ENCODE results near the gene UBXN4. TPM values are rescaled to one million over a fixed set of nuclear protein-coding genes. Genes with fewer than 3 reads are reported as not detected.

UBXN4 gene
- total and polyA plus RNA-seq, 2 donors (not counting 3 experiments of a cell fraction or from before 2014, with no cell fraction given): 40.8 to 108 TPM

DNA sequence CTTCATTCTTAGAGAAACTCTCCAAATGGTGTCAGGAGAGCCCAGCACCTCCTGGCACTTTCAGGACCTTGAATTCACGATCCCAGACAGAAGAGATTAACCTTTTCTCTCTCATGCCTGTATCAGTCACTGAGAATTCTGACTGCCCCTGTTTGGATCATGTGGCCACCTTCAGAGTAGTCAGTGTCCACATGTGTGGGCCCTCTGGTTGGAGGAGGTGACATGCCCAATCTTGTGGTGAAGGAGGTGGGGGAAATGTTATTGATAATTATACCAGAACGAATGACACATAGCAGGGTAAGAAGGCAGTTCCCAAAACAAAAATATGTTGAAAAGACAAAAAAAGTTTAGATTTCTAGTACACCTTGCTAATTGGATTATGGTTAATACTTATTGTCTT, 31.7 kb downstream of the UBXN4 start:
- no peak overlapping the region for H3K9ac ChIP-seq (replicated peaks; ENCODE audit: extremely low read depth, insufficient read depth, low read length)
- H3K27me3 ChIP-seq (ENCODE audit: control insufficient read depth in 2 of 2, insufficient read depth in 2 of 2, low read length in 2 of 2): no peaks in the 10 kb centered on the region
- H2AFZ ChIP-seq (ENCODE audit: low read depth, low read length): no peak overlapping the region
- ChIA-PET POLR2A (no interaction called here), CTCF (interaction anchor here (0.9 to 2.2 kb wide), 5 partner anchors 12 to 63 kb away, joined by 3 to 12 read pairs (median 5); no protein-coding TSS in a partner anchor)
- H3K4me1 ChIP-seq (ENCODE audit: control insufficient read depth, extremely low read depth, insufficient read depth, low read length): peaks cover 14% of the 10 kb centered on the region
- DNase-seq (ENCODE audit: low read depth, low spot score) (peak; percentile 13), FAIRE-seq (no peak)
- no peak overlapping the region for H3K4me3 ChIP-seq (replicated peaks in 1 of 3; ENCODE audit: insufficient read depth in 1 of 3, low read depth in 1 of 3, low read length in 3 of 3)
- TF ChIP-seq FOS (IDR thresholded peaks at IDR 0.05; ENCODE audit: borderline replicate concordance, insufficient read depth, low read length) (no peak), GATA2 (IDR thresholded peaks at IDR 0.05; ENCODE audit: insufficient read depth, insufficient read length, low read depth, low read length) (no peak), MYC (IDR thresholded peaks at IDR 0.05; ENCODE audit: low read depth, low read length) (no peak)
- TF ChIP-seq, protein P1, sequence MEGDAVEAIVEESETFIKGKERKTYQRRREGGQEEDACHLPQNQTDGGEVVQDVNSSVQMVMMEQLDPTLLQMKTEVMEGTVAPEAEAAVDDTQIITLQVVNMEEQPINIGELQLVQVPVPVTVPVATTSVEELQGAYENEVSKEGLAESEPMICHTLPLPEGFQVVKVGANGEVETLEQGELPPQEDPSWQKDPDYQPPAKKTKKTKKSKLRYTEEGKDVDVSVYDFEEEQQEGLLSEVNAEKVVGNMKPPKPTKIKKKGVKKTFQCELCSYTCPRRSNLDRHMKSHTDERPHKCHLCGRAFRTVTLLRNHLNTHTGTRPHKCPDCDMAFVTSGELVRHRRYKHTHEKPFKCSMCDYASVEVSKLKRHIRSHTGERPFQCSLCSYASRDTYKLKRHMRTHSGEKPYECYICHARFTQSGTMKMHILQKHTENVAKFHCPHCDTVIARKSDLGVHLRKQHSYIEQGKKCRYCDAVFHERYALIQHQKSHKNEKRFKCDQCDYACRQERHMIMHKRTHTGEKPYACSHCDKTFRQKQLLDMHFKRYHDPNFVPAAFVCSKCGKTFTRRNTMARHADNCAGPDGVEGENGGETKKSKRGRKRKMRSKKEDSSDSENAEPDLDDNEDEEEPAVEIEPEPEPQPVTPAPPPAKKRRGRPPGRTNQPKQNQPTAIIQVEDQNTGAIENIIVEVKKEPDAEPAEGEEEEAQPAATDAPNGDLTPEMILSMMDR (IDR thresholded peaks at IDR 0.05; ENCODE audit: extremely low read depth in 1 of 2, insufficient read depth in 1 of 2, low read depth in 1 of 2, low read length in 2 of 2): no peak
- peak overlapping the region; percentile 83 for H3K27ac ChIP-seq (ENCODE audit: insufficient read depth, low read depth, low read length)
- H3K9me1 ChIP-seq (replicated peaks; ENCODE audit: control insufficient read depth, extremely low read depth, insufficient read depth, low read length): no peaks in the 10 kb centered on the region
- peak overlapping the region; percentile 55 for H3K4me2 ChIP-seq (ENCODE audit: insufficient read depth, low read length)
- H3K79me2 ChIP-seq (ENCODE audit: control insufficient read depth, insufficient read depth, low read length): peaks cover 5% of the 10 kb centered on the region
- BruUV-seq (replicated peaks): TSS peak; percentile 81
- H3K36me3 ChIP-seq (ENCODE audit: control insufficient read depth in 2 of 2, extremely low read depth in 1 of 2, insufficient read depth in 2 of 2, low read length in 2 of 2): peaks cover 35 to 37% of the 10 kb centered on the region in 2 experiments
- no peaks in the 10 kb centered on the region for H3K9me3 ChIP-seq (replicated peaks; ENCODE audit: control insufficient read depth, insufficient read depth, low read length)
- H4K20me1 ChIP-seq (replicated peaks; ENCODE audit: control insufficient read depth, extremely low read depth, insufficient read depth, low read length): no peaks in the 10 kb centered on the region
- intact Hi-C loops (cut with micrococcal nuclease): no loop called here
- dilution Hi-C loops (cut with MboI; ENCODE audit: extremely low pct_ligation_motif_present, low sequenced_read_pairs): no loop called here

DNA sequence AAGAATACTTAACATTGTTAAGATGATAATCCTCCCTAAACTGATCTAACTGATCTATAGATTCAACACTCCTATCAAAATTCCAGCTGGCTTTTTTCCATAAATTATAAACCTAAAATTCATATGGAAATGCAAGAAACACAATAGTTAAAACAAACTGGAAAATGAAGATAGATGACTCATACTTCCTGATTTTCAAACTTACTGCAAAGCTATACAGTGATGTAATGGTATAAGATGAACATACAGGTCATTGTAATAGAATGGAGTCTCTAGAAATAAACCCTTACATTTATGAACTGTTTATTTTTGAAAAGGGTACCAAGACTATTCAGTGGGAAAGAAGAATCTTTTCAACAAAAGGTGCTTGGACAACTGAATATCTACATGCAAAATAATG, 32.3 kb downstream of the UBXN4 start:
- BruUV-seq (replicated peaks): no TSS peak
- dilution Hi-C loops (cut with MboI; ENCODE audit: extremely low pct_ligation_motif_present, low sequenced_read_pairs): no loop called here
- intact Hi-C loops (cut with micrococcal nuclease): no loop called here
- Histone ChIP-seq H4K20me1 (replicated peaks; ENCODE audit: control insufficient read depth, extremely low read depth, insufficient read depth, low read length) (no peaks in the 10 kb centered on the region), H3K4me3 (replicated peaks in 1 of 3; ENCODE audit: insufficient read depth in 1 of 3, low read depth in 1 of 3, low read length in 3 of 3) (no peak overlapping the region), H3K27me3 (ENCODE audit: control insufficient read depth in 2 of 2, insufficient read depth in 2 of 2, low read length in 2 of 2) (no peaks in the 10 kb centered on the region), H3K36me3 (ENCODE audit: control insufficient read depth in 2 of 2, extremely low read depth in 1 of 2, insufficient read depth in 2 of 2, low read length in 2 of 2) (peaks cover 36 to 40% of the 10 kb centered on the region in 2 experiments), H2AFZ (ENCODE audit: low read depth, low read length) (no peak overlapping the region), H3K79me2 (ENCODE audit: control insufficient read depth, insufficient read depth, low read length) (peaks cover 5% of the 10 kb centered on the region), H3K4me2 (ENCODE audit: insufficient read depth, low read length) (peak overlapping the region; percentile 55), H3K9ac (replicated peaks; ENCODE audit: extremely low read depth, insufficient read depth, low read length) (no peak overlapping the region), H3K27ac (ENCODE audit: insufficient read depth, low read depth, low read length) (peak overlapping the region; percentile 83), H3K4me1 (ENCODE audit: control insufficient read depth, extremely low read depth, insufficient read depth, low read length) (peaks cover 14% of the 10 kb centered on the region), H3K9me1 (replicated peaks; ENCODE audit: control insufficient read depth, extremely low read depth, insufficient read depth, low read length) (no peaks in the 10 kb centered on the region), H3K9me3 (replicated peaks; ENCODE audit: control insufficient read depth, insufficient read depth, low read length) (no peaks in the 10 kb centered on the region)
- peak; percentile 78 for TF ChIP-seq FOS (IDR thresholded peaks at IDR 0.05; ENCODE audit: borderline replicate concordance, insufficient read depth, low read length)
- peak; percentile 99 for TF ChIP-seq JUN (IDR thresholded peaks at IDR 0.05; ENCODE audit: borderline replicate concordance, insufficient read depth, insufficient read length, low read depth)
- TF ChIP-seq, protein P2, sequence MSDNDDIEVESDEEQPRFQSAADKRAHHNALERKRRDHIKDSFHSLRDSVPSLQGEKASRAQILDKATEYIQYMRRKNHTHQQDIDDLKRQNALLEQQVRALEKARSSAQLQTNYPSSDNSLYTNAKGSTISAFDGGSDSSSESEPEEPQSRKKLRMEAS (IDR thresholded peaks at IDR 0.05; ENCODE audit: insufficient read depth, insufficient read length): no peak
- ChIA-PET CTCF (interaction anchor here (0.7 to 2.2 kb wide), 8 partner anchors 11 to 64 kb away, joined by 3 to 12 read pairs (median 3); no protein-coding TSS in a partner anchor), POLR2A (no interaction called here)
- FAIRE-seq (peak; percentile 53), DNase-seq (ENCODE audit: low read depth, low spot score) (peak; percentile 71)

All from endothelial cell of umbilical vein (primary cell).